Kidney epithelial cell (primary cell): ENCODE results near the gene MPP2. TPM values are rescaled to one million over a fixed set of nuclear protein-coding genes. Genes with fewer than 3 reads are reported as not detected.
"Not testable (repeated sequence)": the region's sequence is repeated elsewhere in the genome, so short reads cannot be mapped to it uniquely, and the experiment has no call there.

ENCODE experiments used
- DNase-seq: peaks from one replicate; pipeline ENCODE4 v3.0.0-alpha.2; 2010; ENCODE audit warnings: low read depth
- H3K27me3 ChIP-seq: 2 replicates; pipeline ENCODE4 v1.6.0; 2011; ENCODE audit warnings: low read length; ENCODE audit not compliant: control insufficient read depth, insufficient read depth
- H3K36me3 ChIP-seq: 2 replicates; pipeline ENCODE4 v1.5.1; 2011; ENCODE audit warnings: low read length; ENCODE audit not compliant: control insufficient read depth, insufficient read depth
- H3K4me3 ChIP-seq: 2 replicates; pipeline ENCODE4 v1.5.1; 2011; ENCODE audit warnings: low read depth, mild to moderate bottlenecking, control low read depth, low read length
- CTCF ChIP-seq: IDR thresholded peaks from 2 replicates; pipeline ENCODE4 v1.5.1; 2011; ENCODE audit warnings: mild to moderate bottlenecking, moderate library complexity, low read length, control low read depth, inconsistent platforms; ENCODE audit not compliant: insufficient read depth, poor library complexity, severe bottlenecking
- total RNA-seq: library from RNA; depleted of rRNA; stranded (reverse); fragments of >200 nt; gene quantifications from 2 replicates; pipeline ENCODE4 v1.2.3, GENCODE V29; 2015

Gene MPP2
- total RNA-seq, 1 donor from 2014 or later, result 2.7 TPM

GRCh38 chr17:43942051-43942685, 34.8 kb upstream of the MPP2 start, which contains the start of gene PPY:
Gene PPY (minus strand): TSS chr17:43942476. CDS start chr17:43941654, 822 bp downstream.
- TF ChIP-seq CTCF, result no peak
- Histone ChIP-seq H3K4me3 (no peak within 1 kb of the TSS), H3K27me3 (peaks cover 22% of the 10 kb centered on the region), H3K36me3 (no peaks in the 10 kb centered on the region)
- DNase-seq, result no peak

- peak; percentile 84 for TF ChIP-seq CTCF
- H3K27me3 ChIP-seq, result peaks cover 22% of the 10 kb centered on the region
- no peak for DNase-seq
- no peaks in the 10 kb centered on the region for H3K36me3 ChIP-seq
- H3K4me3 ChIP-seq, result no peak overlapping the region
These were observed 33.3 kb upstream of the MPP2 start for GRCh38 chr17:43940630-43941029.

GRCh38 chr17:43939886-43940285, 32.5 kb upstream of the MPP2 start:
- TF ChIP-seq CTCF, result no peak

GRCh38 chr17:43939452-43939851, 32.1 kb upstream of the MPP2 start:
- DNase-seq, H3K36me3 ChIP-seq, H3K4me3 ChIP-seq: not testable (repeated sequence)
- H3K27me3 ChIP-seq, result peaks cover 22% of the 10 kb centered on the region

More at GRCh38 chr17:43939886-43940285, 32.5 kb upstream of the MPP2 start:
- Histone ChIP-seq H3K36me3 (no peaks in the 10 kb centered on the region), H3K4me3 (no peak overlapping the region), H3K27me3 (peaks cover 22% of the 10 kb centered on the region)
- no peak for DNase-seq

- no peak overlapping the region for H3K4me3 ChIP-seq
- H3K27me3 ChIP-seq, result peaks cover 22% of the 10 kb centered on the region
- no peak for DNase-seq
- no peak for TF ChIP-seq CTCF
- H3K36me3 ChIP-seq, result no peaks in the 10 kb centered on the region
These were observed 31.5 kb upstream of the MPP2 start for GRCh38 chr17:43938838-43939182.

GRCh38 chr17:43936434-43936833, 29.1 kb upstream of the MPP2 start:
- H3K27me3 ChIP-seq, result peaks cover 22% of the 10 kb centered on the region
- no peaks in the 10 kb centered on the region for H3K36me3 ChIP-seq
- TF ChIP-seq CTCF, result no peak
- DNase-seq, result no peak
- H3K4me3 ChIP-seq, result no peak overlapping the region
